Rectal smooth muscle tissue (tissue), 1 donor: ENCODE measurements around the gene HOXD9.

Experiments used
- H3K27ac ChIP-seq: one replicate; pipeline ENCODE4 v1.7.0; 2013; ENCODE audit warnings: low read depth, low read length, inconsistent platforms
- H3K27me3 ChIP-seq: one replicate; pipeline ENCODE4 v1.7.0; 2013; ENCODE audit warnings: low read length; ENCODE audit not compliant: control insufficient read depth, insufficient read depth
- H3K36me3 ChIP-seq: one replicate; pipeline ENCODE4 v1.7.0; 2013; ENCODE audit warnings: low read length; ENCODE audit not compliant: control insufficient read depth, insufficient read depth
- H3K4me1 ChIP-seq: one replicate; pipeline ENCODE4 v1.7.0; 2013; ENCODE audit warnings: low read length; ENCODE audit not compliant: control insufficient read depth, insufficient read depth
- H3K4me3 ChIP-seq: one replicate; pipeline ENCODE4 v1.7.0; 2013; ENCODE audit warnings: low read length
- H3K9ac ChIP-seq: one replicate; pipeline ENCODE4 v1.7.0; 2013; ENCODE audit warnings: low read length

HOXD9 gene

DNA sequence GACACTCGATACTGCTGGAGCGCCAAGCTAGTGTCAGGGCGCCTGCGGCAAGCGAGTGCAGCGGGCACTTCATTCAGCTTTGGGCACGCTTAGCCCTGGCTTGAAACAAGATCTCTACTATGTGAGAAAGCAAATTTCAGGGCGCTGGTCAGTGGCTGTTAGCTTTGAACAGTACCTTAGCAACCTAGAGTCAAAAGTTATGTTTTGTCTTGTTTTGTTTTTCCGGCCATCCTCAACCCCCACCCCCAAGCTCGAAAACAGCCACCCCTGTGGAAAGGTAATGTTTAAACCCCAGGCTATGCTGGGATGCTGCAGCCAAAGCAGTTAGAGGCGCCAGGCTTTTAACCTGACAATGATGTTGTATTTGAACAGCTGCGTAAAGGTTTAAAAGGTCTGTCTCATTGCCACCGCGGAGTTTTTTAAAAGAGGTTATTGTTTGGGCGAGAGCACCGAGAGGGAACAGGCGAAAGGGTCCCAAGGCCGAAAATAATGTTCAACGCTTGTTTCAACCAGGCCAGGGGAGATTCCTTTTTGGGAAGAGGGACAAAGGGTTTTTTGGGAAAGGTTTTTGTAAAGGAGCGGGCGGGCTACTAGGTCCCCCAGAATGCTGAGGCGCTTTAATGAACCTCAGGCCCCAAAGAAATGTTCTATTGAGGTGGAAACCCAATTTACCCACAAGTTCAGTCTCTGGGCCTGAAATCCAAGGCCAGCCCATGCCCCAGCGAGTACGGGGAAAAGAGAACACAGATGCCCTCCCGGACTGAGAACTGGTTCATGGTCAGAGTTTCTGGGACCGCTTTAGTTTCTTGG, 8.2 kb upstream of the HOXD9 start:
- no peaks in the 10 kb centered on the region for H3K4me1 ChIP-seq
- H3K4me3 ChIP-seq = no peak overlapping the region
- no peaks in the 10 kb centered on the region for H3K36me3 ChIP-seq
- H3K27me3 ChIP-seq = peaks cover 42% of the 10 kb centered on the region
- H3K27ac ChIP-seq = no peak overlapping the region
- no peak overlapping the region for H3K9ac ChIP-seq

DNA sequence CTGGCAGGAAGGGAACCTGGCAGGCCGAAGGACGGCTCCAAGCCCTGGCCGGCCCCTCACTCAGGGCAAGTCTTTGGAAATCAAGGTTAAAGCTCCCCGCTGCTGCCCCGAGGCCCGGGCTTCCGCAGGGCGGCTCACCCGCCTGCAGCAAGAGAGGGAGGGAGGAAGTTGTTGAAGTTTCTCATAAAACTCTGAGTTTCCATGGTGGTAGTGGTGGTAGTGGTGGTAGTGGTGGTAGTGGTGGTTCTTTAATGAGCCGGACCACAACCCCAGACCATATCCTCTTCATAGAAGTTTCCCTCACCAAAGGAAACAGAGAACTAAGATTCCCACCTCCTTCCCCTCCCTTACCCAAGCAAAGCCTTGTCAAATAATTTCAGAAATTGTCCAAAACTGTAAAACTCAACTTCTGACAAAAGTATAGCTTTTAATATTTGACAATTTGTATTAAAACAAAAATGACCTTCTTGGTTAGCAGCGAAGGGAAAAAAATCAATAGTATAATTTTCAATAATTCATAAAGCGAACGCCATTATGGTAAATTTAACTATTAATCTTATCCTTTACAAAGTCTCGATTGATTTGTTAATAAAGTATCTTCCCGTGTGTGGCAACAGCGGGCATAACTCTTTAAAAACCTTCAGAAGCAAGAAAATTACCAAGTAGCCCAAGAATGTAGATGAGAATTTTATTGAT, 7.4 kb upstream of the HOXD9 start:
- Histone ChIP-seq H3K4me3 (no peak overlapping the region), H3K27me3 (peaks cover 35% of the 10 kb centered on the region), H3K4me1 (no peaks in the 10 kb centered on the region), H3K27ac (no peak overlapping the region), H3K9ac (no peak overlapping the region), H3K36me3 (no peaks in the 10 kb centered on the region)

DNA sequence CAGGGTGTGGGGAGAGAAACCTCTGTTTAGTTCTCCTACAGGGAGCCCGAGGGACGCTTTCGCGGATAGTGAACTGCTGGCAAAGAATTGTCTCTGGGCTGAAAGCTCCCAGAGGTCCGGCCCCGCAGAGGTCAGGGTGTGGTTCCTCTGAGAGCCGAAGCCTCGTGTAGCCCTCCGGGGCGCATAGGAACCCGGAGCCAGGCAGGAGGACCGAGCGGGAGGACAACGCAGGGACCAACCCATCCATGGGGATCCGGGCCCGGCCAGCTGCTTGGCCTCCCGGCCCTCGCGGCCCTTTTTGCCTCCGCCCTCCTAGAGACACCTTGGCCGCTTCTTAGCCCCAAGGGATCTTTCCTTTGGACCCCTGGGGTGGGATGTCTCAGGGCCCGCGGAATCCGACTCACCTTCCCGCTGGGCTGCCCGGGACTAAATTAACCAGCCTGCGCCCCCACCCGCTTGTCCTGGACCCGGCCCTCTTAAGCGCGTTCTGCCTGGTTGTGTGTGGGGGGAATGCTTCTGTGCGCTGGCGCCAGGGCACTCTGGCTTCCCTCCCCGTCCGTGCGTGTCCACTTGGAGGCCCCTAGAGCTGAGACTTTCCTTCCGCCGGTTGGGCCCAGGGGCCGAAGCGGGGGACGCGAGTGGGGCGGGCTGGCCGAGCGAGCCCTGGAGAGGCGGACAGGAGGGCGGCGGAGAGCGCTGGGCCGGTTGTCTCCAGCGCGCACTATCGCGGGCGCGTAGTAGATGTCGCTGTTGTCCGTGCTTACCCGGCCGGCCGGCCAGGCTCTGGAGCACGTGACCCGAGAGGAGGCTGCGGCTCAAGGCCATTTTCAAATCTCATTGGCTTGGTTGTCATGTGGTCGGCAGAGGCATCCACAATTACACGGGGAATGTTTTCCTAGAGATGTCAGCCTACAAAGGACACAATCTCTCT, 6.4 kb upstream of the HOXD9 start, which contains the start of gene HOXD10:
TSS of gene HOXD10 (plus strand) at position 896 of the 931 bp plus-strand sequence. CDS start 56 bp downstream, outside the sequence.
- H3K36me3 ChIP-seq = no peaks in the 10 kb centered on the region
- H3K9ac ChIP-seq = no peak within 1 kb of the TSS
- no peak within 1 kb of the TSS for H3K27ac ChIP-seq
- H3K4me1 ChIP-seq = no peaks in the 10 kb centered on the region
- peak within 1 kb of the TSS; percentile 36 for H3K4me3 ChIP-seq
- peaks cover 36% of the 10 kb centered on the region for H3K27me3 ChIP-seq

DNA sequence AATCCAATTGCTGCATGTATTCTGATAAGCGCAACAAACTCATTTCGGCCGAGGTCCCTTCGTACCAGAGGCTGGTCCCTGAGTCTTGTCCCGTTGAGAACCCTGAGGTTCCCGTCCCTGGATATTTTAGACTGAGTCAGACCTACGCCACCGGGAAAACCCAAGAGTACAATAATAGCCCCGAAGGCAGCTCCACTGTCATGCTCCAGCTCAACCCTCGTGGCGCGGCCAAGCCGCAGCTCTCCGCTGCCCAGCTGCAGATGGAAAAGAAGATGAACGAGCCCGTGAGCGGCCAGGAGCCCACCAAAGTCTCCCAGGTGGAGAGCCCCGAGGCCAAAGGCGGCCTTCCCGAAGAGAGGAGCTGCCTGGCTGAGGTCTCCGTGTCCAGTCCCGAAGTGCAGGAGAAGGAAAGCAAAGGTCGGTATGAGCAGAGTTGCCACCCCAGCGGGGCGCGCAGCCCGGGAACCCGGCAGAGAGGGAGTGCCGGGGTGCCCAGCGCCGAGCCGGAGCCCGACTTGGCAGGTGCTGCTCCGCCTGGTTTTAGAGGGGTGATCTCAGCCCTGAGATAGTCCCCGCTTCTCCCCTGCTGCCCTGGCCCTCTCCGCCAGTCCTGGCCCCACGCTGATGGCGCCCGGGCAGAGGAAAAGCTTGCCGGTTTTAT, 5.2 kb upstream of the HOXD9 start:
- no peak overlapping the region for H3K9ac ChIP-seq
- no peaks in the 10 kb centered on the region for H3K36me3 ChIP-seq
- H3K4me1 ChIP-seq = no peaks in the 10 kb centered on the region
- H3K4me3 ChIP-seq = no peak overlapping the region
- no peak overlapping the region for H3K27ac ChIP-seq
- peaks cover 30% of the 10 kb centered on the region for H3K27me3 ChIP-seq

DNA sequence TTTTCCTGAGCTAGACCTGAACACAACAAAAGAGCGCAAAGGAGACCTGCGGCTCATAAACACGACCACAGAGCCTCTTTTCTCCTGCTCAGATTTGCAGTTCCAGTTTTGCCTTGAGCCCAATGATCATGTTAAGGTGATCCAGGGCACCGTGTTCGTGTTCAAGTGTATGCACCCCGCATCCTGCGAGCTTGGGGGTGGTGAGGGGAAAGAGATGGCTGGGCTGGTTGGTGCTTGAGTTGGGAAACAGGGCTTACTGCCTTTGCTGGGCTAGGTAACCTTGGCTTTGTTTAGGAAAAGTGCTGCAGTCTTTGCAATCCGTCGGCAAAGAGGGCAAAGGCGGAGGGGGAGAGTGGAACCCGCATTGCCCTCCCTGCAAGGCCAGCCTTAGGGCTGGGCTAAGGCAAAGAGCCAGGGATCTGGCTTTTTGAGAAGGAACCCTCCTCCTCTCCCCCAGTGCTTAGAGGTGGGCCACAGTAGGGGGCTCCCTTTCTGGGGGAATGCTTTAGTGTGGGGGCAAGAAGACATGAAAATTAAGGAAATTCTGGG, 4.6 kb upstream of the HOXD9 start:
- no peak overlapping the region for H3K9ac ChIP-seq
- no peak overlapping the region for H3K4me3 ChIP-seq
- H3K36me3 ChIP-seq = no peaks in the 10 kb centered on the region
- H3K4me1 ChIP-seq = no peaks in the 10 kb centered on the region
- H3K27me3 ChIP-seq = peaks cover 24% of the 10 kb centered on the region
- H3K27ac ChIP-seq = no peak overlapping the region

DNA sequence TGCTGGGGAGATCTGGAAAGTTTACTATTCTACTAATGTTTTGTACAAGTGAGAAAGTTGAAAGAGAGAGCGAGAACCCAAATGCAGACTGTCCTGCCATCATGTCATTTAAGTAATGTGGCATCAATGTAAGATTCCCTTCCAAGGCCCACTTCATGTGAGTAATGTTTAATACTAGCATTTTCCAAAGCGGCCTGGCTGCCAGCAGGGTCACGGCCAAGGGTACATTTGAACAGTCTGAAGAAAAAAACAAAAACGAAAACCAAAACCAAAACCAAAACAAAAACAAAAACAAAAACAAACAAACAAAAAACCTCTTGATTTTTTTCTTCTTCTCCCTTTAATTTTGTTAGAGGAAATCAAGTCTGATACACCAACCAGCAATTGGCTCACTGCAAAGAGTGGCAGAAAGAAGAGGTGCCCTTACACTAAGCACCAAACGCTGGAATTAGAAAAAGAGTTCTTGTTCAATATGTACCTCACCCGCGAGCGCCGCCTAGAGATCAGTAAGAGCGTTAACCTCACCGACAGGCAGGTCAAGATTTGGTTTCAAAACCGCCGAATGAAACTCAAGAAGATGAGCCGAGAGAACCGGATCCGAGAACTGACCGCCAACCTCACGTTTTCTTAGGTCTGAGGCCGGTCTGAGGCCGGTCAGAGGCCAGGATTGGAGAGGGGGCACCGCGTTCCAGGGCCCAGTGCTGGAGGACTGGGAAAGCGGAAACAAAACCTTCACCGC, 3.7 kb upstream of the HOXD9 start:
- Histone ChIP-seq H3K27me3 (peaks cover 29% of the 10 kb centered on the region), H3K36me3 (no peaks in the 10 kb centered on the region), H3K27ac (no peak overlapping the region), H3K9ac (no peak overlapping the region), H3K4me3 (no peak overlapping the region), H3K4me1 (no peaks in the 10 kb centered on the region)

DNA sequence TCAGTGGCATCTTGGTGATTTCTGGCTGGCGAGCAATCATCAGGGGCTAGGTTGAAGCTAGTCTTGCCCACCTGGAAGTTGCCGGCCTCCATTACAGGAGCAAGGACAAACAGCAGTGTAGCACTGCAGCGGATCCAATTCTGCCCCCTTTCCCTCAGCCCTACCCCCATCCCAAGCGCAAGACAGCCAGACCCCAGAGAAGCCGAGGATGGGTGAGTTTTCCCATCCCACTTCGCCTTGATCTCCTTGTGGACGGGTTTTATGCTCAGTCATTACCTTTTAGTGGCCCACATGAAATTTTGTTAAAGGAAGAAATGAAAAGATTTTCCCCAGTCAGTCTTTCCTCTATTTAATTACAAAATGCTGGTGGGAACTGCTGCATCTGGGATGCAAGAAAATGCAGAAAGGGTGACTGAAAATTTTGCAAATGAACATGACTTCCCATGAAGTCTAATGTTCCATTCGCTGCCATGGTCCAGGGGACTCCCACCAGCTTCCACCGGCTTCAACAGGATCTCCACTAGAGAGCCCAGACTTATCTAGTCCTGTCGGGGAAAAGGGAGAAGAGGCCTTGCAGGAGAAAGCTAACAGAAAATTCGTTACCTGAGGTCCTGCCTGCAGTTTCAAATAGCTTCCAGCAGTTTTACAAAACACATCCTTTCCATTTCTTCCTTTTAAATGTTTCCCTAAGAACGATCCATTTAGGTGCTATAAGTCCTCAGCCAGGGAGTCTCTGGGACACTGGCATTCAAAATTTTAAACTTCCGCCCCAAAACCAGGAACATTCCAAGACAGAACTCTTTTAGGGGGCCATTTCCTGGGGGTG, 1.9 kb upstream of the HOXD9 start:
- no peak overlapping the region for H3K4me3 ChIP-seq
- no peak overlapping the region for H3K27ac ChIP-seq
- H3K36me3 ChIP-seq = no peaks in the 10 kb centered on the region
- H3K4me1 ChIP-seq = no peaks in the 10 kb centered on the region
- H3K27me3 ChIP-seq = peaks cover 28% of the 10 kb centered on the region
- H3K9ac ChIP-seq = no peak overlapping the region

DNA sequence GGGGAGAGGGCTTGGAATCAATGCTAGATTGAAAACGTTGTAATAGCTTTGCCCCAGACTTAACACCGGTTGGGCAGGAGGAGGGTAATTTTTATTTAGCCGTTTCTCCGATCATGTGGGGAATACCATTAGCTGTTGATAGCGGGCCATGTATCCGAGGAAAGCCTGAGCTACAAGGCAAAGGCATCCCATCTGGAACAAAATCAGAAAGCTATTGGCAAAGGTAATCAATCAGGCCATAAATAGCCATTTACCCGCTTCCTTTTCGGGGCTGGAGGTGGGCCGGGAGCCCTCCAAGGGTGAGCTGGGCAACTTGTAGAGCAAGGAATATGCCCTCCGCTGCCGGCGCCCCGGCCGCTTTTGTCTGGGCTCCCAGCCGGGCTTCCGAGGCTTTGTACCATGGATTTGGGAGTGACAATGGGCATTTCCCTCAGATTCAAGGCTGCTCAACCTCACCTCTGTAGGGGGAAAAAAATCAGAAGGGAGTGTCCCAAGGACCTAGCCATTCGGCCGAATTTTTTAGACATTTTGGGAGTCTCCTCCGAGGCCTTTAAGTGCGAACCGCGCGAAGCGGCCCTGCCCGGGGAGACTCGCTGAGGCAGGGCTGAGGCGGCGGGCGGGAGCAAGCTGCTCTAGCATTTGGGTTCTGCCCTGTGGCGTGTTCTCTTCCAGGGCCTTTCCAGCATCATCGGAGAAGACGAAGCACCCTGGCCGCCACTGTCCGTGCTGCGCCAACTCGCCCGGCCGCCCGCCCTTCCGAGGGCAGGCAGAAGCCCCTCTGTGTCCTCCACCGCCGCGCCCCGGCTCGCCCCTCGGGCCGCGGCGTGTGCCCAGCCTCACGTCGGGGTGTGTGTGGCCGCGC, 1.1 kb upstream of the HOXD9 start:
- H3K4me3 ChIP-seq = peak overlapping the region; percentile 75

DNA sequence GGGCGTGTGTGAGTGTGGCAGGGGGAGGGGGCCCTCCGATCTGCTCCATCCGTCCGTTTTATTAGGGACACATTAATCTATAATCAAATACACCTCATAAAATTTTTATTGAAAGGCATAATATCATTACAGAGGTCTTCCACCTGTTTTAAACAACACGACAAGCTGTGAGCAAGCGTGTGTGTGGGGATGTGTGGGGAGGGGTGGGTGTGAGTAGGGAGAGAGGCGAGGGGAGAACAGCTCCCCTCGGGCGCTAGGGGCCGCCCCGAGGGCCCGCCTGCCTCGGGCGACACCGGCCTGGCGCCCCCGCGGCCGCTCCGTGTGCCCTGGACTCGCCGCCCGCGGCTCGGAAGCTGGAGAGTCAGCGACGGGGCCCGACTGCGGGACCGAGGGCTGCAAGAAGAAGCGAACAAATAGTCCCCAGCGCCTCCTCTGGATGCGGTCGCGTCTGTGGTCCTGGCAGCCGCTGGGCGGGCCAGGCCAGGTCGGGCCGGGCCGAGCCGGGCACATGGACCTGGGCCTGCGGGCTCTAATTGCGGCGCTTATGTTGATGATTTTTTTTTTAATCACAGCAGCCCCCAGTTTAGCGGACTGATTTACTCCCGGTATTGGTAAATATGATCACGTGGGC, 352 bp upstream of the HOXD9 start:
- Histone ChIP-seq H3K36me3 (no peaks in the 10 kb centered on the region), H3K4me1 (no peaks in the 10 kb centered on the region), H3K4me3 (peak overlapping the region; percentile 75), H3K27me3 (peaks cover 21% of the 10 kb centered on the region), H3K9ac (no peak overlapping the region), H3K27ac (peak overlapping the region; percentile 75)

More for the DNA sequence above, 1.1 kb upstream of the HOXD9 start:
- Histone ChIP-seq H3K4me1 (no peaks in the 10 kb centered on the region), H3K9ac (no peak overlapping the region), H3K27ac (no peak overlapping the region), H3K36me3 (no peaks in the 10 kb centered on the region), H3K27me3 (peaks cover 28% of the 10 kb centered on the region)
